Sigmoid colon (tissue), 7 donors: ENCODE data around the gene HACD2. TPM values are rescaled to one million over a fixed set of nuclear protein-coding genes. Genes with fewer than 3 reads are reported as not detected.

Experiments used
- DNase-seq: peaks from one replicate; pipeline ENCODE4 v3.0.0-alpha.2; 2019
- H3K27ac ChIP-seq, 4 donors: fragments of 200-600 bp; sonication (generic); one replicate each; pipeline ENCODE4 v1.5.1; 2016 to 2019; ENCODE audit warnings: mild to moderate bottlenecking in 1 of 4
- H3K27me3 ChIP-seq, 3 donors: fragments of 200-600 bp; sonication (generic); one replicate each; pipeline ENCODE4 v1.5.1; 2019; ENCODE audit warnings: mild to moderate bottlenecking in 1 of 3
- H3K36me3 ChIP-seq, 4 donors: fragments of 200-600 bp; sonication (generic); one replicate each; pipeline ENCODE4 v1.5.1; 2016 to 2019
- H3K4me1 ChIP-seq, 4 donors: fragments of 200-600 bp; sonication (generic); one replicate each; pipeline ENCODE4 v1.5.1; 2017 to 2019
- H3K4me3 ChIP-seq, 4 donors: fragments of 200-600 bp; sonication (generic); one replicate each; pipeline ENCODE4 v1.5.1; 2017 to 2019; ENCODE audit warnings: mild to moderate bottlenecking in 2 of 4, moderate library complexity in 1 of 4
- H3K9me3 ChIP-seq, 4 donors: fragments of 200-600 bp in 3 of 4; sonication (generic) in 3 of 4; one replicate each; pipeline versions ENCODE4 v1.5.1 to v1.6.1; 2013 to 2019
- CTCF ChIP-seq, 4 experiments: fragments of 450-650 bp in 3 of 4; fragments of 200-600 bp in 1 of 4; IDR thresholded peaks; one replicate each; pipeline ENCODE4 v1.5.1; 2016 to 2019; ENCODE audit warnings: antibody characterized with exemption in 4 of 4, mild to moderate bottlenecking in 3 of 4, moderate library complexity in 2 of 4
- EP300 ChIP-seq, 4 donors: sonication (generic); formaldehyde crosslinking; IDR thresholded peaks; one replicate each; pipeline ENCODE4 v1.6.1; 2017; ENCODE audit warnings: antibody characterized with exemption in 4 of 4
- POLR2A ChIP-seq, 2 donors: fragments of 450-650 bp; IDR thresholded peaks; one replicate each; pipeline ENCODE4 v1.6.1; 2016; ENCODE audit warnings: antibody characterized with exemption in 2 of 2, mild to moderate bottlenecking in 2 of 2, moderate library complexity in 2 of 2
- POLR2AphosphoS5 ChIP-seq, 4 donors: sonication (generic); formaldehyde crosslinking; IDR thresholded peaks; one replicate each; pipeline ENCODE4 v1.6.1; 2017; ENCODE audit warnings: antibody characterized with exemption in 4 of 4
- WGBS, 2 donors: extraction: QIAGEN DNeasy Blood & Tissue Kit; methylation state at CpG; one replicate each; pipeline ENCODE4 v1.1.7; 2013; 5-methylcytosine and 5-hydroxymethylcytosine counted together
- intact Hi-C: fragments of 100-400 bp; cut with DNase I; formaldehyde crosslinking; loops from one replicate; pipeline ENCODE4 v1.15.1; 2023
- polyA plus RNA-seq, 3 donors: library from polyadenylated mRNA; stranded (reverse); fragments of 200-250 nt; gene quantifications; one replicate each; pipeline ENCODE4 v1.2.3, GENCODE V29; 2013
- total RNA-seq, 4 donors: library from RNA; depleted of rRNA; stranded (reverse); fragments of >200 nt; gene quantifications; one replicate each; pipeline ENCODE4 v1.1.0, GENCODE V29; 2016
- donor health status: healthy with polysubstance abuse.
- donor health status: Bipolar disorder and iron deficiency.
- donor health status: healthy.

Gene HACD2
- total and polyA plus RNA-seq, 7 donors = 6.6 to 26.4 (median 18.6) TPM

GRCh38 chr3:123522320-123523022, 62.4 kb downstream of the HACD2 start:
- H3K27ac ChIP-seq = peak overlapping the region in 2 of 4 donors; percentile 21 to 34
- no peaks in the 10 kb centered on the region for H3K9me3 ChIP-seq
- DNase-seq = no peak
- H3K27me3 ChIP-seq = no peaks in the 10 kb centered on the region
- WGBS, 2 donors = 84 to 94% methylated on average over 4 of the region's 4 CpGs
- TF ChIP-seq POLR2A (IDR thresholded peaks at IDR 0.05) (no peak), EP300 (IDR thresholded peaks at IDR 0.05) (no peak), POLR2AphosphoS5 (IDR thresholded peaks at IDR 0.05) (no peak), CTCF (IDR thresholded peaks at IDR 0.05) (no peak)
- intact Hi-C loops = no loop called here
- no peak overlapping the region for H3K4me3 ChIP-seq
- peaks cover 0 to 15% (median 1%) of the 10 kb centered on the region in 4 donors for H3K36me3 ChIP-seq
- peaks cover 0 to 18% (median 8%) of the 10 kb centered on the region in 4 donors for H3K4me1 ChIP-seq

GRCh38 chr3:123521179-123521969, 63.5 kb downstream of the HACD2 start:
- WGBS, 2 donors = 56 to 74% methylated on average over 3 of the region's 3 CpGs
- intact Hi-C loops = no loop called here
- Histone ChIP-seq H3K9me3 (no peaks in the 10 kb centered on the region), H3K36me3 (peaks cover 0 to 4% (median 0%) of the 10 kb centered on the region in 4 donors), H3K4me1 (peaks cover 0 to 18% (median 8%) of the 10 kb centered on the region in 4 donors), H3K4me3 (no peak overlapping the region), H3K27ac (peak overlapping the region in 1 of 4 donors; percentile 64), H3K27me3 (no peaks in the 10 kb centered on the region)
- TF ChIP-seq CTCF (IDR thresholded peaks at IDR 0.05) (no peak), POLR2A (IDR thresholded peaks at IDR 0.05) (no peak), EP300 (IDR thresholded peaks at IDR 0.05) (no peak), POLR2AphosphoS5 (IDR thresholded peaks at IDR 0.05) (no peak)
- DNase-seq = no peak

GRCh38 chr3:123520656-123521055, 64.2 kb downstream of the HACD2 start:
- WGBS, 2 donors = 64 to 66% methylated on average over 2 of the region's 2 CpGs
- no peak for TF ChIP-seq POLR2AphosphoS5 (IDR thresholded peaks at IDR 0.05)
- no peak for TF ChIP-seq CTCF (IDR thresholded peaks at IDR 0.05)
- TF ChIP-seq EP300 (IDR thresholded peaks at IDR 0.05) = no peak
- no peak for TF ChIP-seq POLR2A (IDR thresholded peaks at IDR 0.05)
- Histone ChIP-seq H3K4me1 (peaks cover 0 to 18% (median 8%) of the 10 kb centered on the region in 4 donors), H3K27me3 (no peaks in the 10 kb centered on the region), H3K36me3 (no peaks in the 10 kb centered on the region), H3K9me3 (no peaks in the 10 kb centered on the region), H3K4me3 (no peak overlapping the region), H3K27ac (peak overlapping the region in 1 of 4 donors; percentile 64)
- intact Hi-C loops = no loop called here
- no peak for DNase-seq

GRCh38 chr3:123518892-123519485, 65.9 kb downstream of the HACD2 start:
- peaks cover 0 to 18% (median 8%) of the 10 kb centered on the region in 4 donors for H3K4me1 ChIP-seq
- no peak overlapping the region for H3K27ac ChIP-seq
- WGBS, 2 donors = 92 to 97% methylated on average over 4 of the region's 4 CpGs
- no peaks in the 10 kb centered on the region for H3K36me3 ChIP-seq
- intact Hi-C loops = no loop called here
- H3K27me3 ChIP-seq = no peaks in the 10 kb centered on the region
- no peak for DNase-seq
- H3K9me3 ChIP-seq = no peaks in the 10 kb centered on the region
- TF ChIP-seq POLR2A (IDR thresholded peaks at IDR 0.05) (no peak), EP300 (IDR thresholded peaks at IDR 0.05) (no peak), CTCF (IDR thresholded peaks at IDR 0.05) (no peak), POLR2AphosphoS5 (IDR thresholded peaks at IDR 0.05) (no peak)
- no peak overlapping the region for H3K4me3 ChIP-seq
